Measurements from ENCODE around the gene PNPLA1. TPM values are rescaled to one million over a fixed set of nuclear protein-coding genes. Genes with fewer than 3 reads are reported as not detected.

Gene PNPLA1
- total RNA-seq, 1 donor from 2014 or later = not detected

DNA sequence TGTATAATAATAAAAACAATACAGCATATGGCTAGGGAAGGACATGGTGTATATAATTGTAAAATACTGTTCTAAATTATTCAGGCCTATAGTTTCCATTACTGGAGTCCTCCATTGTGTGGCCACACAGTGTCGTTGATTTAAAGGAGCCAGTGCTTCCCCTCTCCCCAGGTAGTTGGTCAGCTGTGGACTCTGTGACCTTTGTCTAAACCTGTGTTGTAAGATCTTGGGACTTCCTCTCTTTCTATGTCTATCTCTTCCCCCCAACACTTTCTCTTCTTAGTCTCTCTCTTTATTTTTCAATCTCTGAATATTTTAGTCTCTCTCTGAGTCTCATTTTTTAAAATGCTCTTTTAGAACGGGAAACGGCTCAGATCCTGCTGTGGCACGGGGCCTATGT is 37.7 kb upstream of the PNPLA1 start:
- no peak overlapping the region for H3K27ac Mint-ChIP-seq (ENCODE audit: unreplicated experiment)
- peaks cover 4% of the 10 kb centered on the region for H3K27me3 Mint-ChIP-seq (ENCODE audit: unreplicated experiment)
- no peaks in the 10 kb centered on the region for H3K9me3 Mint-ChIP-seq (ENCODE audit: unreplicated experiment)
- peaks cover 13% of the 10 kb centered on the region for H3K36me3 Mint-ChIP-seq (ENCODE audit: unreplicated experiment)
- TF ChIP-seq, protein P1, sequence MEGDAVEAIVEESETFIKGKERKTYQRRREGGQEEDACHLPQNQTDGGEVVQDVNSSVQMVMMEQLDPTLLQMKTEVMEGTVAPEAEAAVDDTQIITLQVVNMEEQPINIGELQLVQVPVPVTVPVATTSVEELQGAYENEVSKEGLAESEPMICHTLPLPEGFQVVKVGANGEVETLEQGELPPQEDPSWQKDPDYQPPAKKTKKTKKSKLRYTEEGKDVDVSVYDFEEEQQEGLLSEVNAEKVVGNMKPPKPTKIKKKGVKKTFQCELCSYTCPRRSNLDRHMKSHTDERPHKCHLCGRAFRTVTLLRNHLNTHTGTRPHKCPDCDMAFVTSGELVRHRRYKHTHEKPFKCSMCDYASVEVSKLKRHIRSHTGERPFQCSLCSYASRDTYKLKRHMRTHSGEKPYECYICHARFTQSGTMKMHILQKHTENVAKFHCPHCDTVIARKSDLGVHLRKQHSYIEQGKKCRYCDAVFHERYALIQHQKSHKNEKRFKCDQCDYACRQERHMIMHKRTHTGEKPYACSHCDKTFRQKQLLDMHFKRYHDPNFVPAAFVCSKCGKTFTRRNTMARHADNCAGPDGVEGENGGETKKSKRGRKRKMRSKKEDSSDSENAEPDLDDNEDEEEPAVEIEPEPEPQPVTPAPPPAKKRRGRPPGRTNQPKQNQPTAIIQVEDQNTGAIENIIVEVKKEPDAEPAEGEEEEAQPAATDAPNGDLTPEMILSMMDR (IDR thresholded peaks at IDR 0.05; ENCODE audit: partially characterized antibody, unreplicated experiment) = no peak
- no peak overlapping the region for H3K4me3 Mint-ChIP-seq (ENCODE audit: unreplicated experiment)
- DNase-seq = no peak
- H3K4me1 Mint-ChIP-seq (ENCODE audit: low read depth, unreplicated experiment) = peaks cover 3% of the 10 kb centered on the region

DNA sequence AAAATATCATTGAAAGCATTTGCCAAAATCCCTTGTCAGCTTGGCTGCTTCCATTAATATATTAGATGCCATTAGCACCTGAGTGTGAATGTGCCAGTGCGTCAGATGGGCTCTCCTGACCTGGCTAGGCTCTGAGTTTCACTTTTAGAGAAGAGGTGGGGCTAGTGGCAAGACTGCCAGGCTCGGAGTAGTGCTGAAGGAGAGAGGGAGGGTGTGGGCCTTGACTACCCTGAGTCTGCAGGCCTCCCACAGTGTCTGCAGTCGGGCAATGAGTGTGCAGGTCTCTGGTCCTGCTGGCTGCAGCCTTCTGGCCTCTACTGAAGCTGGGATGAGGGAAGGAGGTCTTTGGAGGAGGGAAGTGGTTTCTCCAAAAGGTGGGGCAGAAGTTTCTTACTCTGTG is 34.6 kb upstream of the PNPLA1 start:
- Mint-ChIP-seq H3K9me3 (ENCODE audit: unreplicated experiment) (no peaks in the 10 kb centered on the region), H3K27me3 (ENCODE audit: unreplicated experiment) (peaks cover 2% of the 10 kb centered on the region), H3K4me1 (ENCODE audit: low read depth, unreplicated experiment) (peaks cover 3% of the 10 kb centered on the region), H3K36me3 (ENCODE audit: unreplicated experiment) (peaks cover 23% of the 10 kb centered on the region), H3K4me3 (ENCODE audit: unreplicated experiment) (no peak overlapping the region), H3K27ac (ENCODE audit: unreplicated experiment) (no peak overlapping the region)
- TF ChIP-seq, protein P1 (IDR thresholded peaks at IDR 0.05; ENCODE audit: partially characterized antibody, unreplicated experiment) = no peak
- no peak for DNase-seq

DNA sequence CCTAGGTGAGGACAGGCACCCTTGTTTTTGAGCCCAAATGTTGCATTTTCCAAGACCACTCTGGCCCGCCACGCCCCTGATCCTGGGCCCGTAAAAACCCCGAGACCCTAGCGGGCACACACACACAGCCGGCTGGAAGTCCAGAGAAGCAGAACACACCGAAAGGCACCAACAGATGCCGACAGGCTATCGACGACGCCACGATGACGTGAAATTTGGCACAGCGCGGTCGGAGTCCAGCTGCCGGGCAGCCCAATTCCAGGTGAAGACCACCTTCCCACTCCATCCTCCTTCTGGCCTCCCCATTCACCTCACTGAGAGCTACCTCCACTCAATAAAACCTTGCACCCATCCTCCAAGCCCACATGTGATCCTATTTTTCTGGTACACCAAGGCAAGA is 34.0 kb upstream of the PNPLA1 start:
- Mint-ChIP-seq H3K4me1 (ENCODE audit: low read depth, unreplicated experiment) (peaks cover 2% of the 10 kb centered on the region), H3K27me3 (ENCODE audit: unreplicated experiment) (peaks cover 2% of the 10 kb centered on the region), H3K9me3 (ENCODE audit: unreplicated experiment) (no peaks in the 10 kb centered on the region), H3K27ac (ENCODE audit: unreplicated experiment) (no peak overlapping the region), H3K4me3 (ENCODE audit: unreplicated experiment) (no peak overlapping the region), H3K36me3 (ENCODE audit: unreplicated experiment) (peaks cover 21% of the 10 kb centered on the region)
- TF ChIP-seq, protein P1 (IDR thresholded peaks at IDR 0.05; ENCODE audit: partially characterized antibody, unreplicated experiment) = no peak
- DNase-seq = no peak

DNA sequence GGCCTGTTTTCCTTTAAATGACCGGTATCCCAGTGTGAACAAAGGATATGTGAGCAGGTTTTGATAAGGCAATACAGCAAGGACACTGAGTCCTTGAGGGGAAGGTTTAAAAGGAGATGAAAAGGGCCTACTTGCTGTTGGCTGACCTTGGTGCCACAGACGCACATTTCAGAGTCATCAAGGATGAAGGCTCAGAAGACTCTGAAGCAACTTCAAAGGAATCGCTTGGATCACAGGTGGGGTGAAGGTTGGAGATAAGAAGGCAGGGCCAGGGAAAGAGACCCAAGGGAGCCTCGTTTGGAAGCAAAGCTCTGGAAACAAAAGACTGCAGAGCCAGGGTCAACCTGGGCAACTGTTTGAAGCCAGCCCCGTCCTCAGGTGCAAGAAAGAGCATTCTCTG is 30.1 kb upstream of the PNPLA1 start:
- Mint-ChIP-seq H3K9me3 (ENCODE audit: unreplicated experiment) (no peaks in the 10 kb centered on the region), H3K4me3 (ENCODE audit: unreplicated experiment) (no peak overlapping the region), H3K4me1 (ENCODE audit: low read depth, unreplicated experiment) (peaks cover 7% of the 10 kb centered on the region), H3K27me3 (ENCODE audit: unreplicated experiment) (peaks cover 5% of the 10 kb centered on the region), H3K36me3 (ENCODE audit: unreplicated experiment) (peaks cover 21% of the 10 kb centered on the region), H3K27ac (ENCODE audit: unreplicated experiment) (no peak overlapping the region)
- TF ChIP-seq, protein P1 (IDR thresholded peaks at IDR 0.05; ENCODE audit: partially characterized antibody, unreplicated experiment) = no peak
- DNase-seq = no peak

DNA sequence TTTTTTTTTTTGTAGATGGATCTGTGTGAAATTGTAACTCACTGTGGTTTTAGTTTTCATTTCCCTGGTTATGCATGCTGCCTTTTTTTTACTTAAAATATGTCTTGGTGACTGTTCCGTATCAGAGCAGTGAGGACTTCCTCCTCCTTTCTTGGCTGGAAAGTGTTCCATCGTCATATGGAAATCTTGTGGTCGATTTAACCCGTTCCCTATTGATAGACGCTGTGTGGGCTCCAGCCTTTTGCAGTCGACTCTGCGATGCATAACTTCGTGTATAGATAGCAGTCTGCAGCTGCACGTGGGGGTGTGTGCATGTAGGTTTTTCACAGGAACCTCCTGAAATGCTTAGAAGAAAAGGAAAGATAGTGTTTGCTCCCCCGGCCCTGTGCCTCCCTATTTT is 28.1 kb upstream of the PNPLA1 start:
- Mint-ChIP-seq H3K27ac (ENCODE audit: unreplicated experiment) (no peak overlapping the region), H3K36me3 (ENCODE audit: unreplicated experiment) (peaks cover 16% of the 10 kb centered on the region), H3K4me1 (ENCODE audit: low read depth, unreplicated experiment) (peaks cover 7% of the 10 kb centered on the region), H3K27me3 (ENCODE audit: unreplicated experiment) (peaks cover 3% of the 10 kb centered on the region), H3K9me3 (ENCODE audit: unreplicated experiment) (no peaks in the 10 kb centered on the region), H3K4me3 (ENCODE audit: unreplicated experiment) (no peak overlapping the region)
- TF ChIP-seq, protein P1 (IDR thresholded peaks at IDR 0.05; ENCODE audit: partially characterized antibody, unreplicated experiment) = no peak
- DNase-seq = no peak
